Spleen (tissue), 11 donors: ENCODE measurements around the gene JMJD1C. TPM values are rescaled to one million over a fixed set of nuclear protein-coding genes. Genes with fewer than 3 reads are reported as not detected.

Experiments
- DNase-seq: peaks from one replicate; pipeline ENCODE4 v3.0.0-alpha.2; 2020
- H3K27ac ChIP-seq, 8 donors: fragments of 200-600 bp; sonication (generic) in 7 of 8; 1 replicate in 4 of 8; 2 replicates in 4 of 8; pipeline versions ENCODE4 v1.5.0 to v1.8.0; 2016 to 2021; ENCODE audit warnings: inconsistent platforms in 4 of 8, mild to moderate bottlenecking in 4 of 8, moderate library complexity in 1 of 8
- H3K27me3 ChIP-seq, 7 donors: fragments of 200-600 bp; sonication (generic) in 6 of 7; replicated peaks in 1 of 7; 1 replicate in 4 of 7; 2 replicates in 3 of 7; pipeline versions ENCODE4 v1.5.0 to v1.8.0; 2016 to 2021; ENCODE audit warnings: inconsistent platforms in 3 of 7, mild to moderate bottlenecking in 1 of 7
- H3K36me3 ChIP-seq, 6 donors: fragments of 200-600 bp; sonication (generic) in 5 of 6; 1 replicate in 4 of 6; 2 replicates in 2 of 6; pipeline versions ENCODE4 v1.5.0 to v1.8.0; 2016 to 2021; ENCODE audit warnings: inconsistent platforms in 2 of 6
- H3K4me1 ChIP-seq, 6 donors: fragments of 200-600 bp; sonication (generic) in 5 of 6; 1 replicate in 3 of 6; 2 replicates in 3 of 6; pipeline versions ENCODE4 v1.5.0 to v1.8.0; 2016 to 2021; ENCODE audit warnings: inconsistent platforms in 3 of 6
- H3K4me3 ChIP-seq, 8 donors: fragments of 200-600 bp; sonication (generic) in 7 of 8; 1 replicate in 4 of 8; 2 replicates in 4 of 8; pipeline versions ENCODE4 v1.5.0 to v1.8.0; 2016 to 2021; ENCODE audit warnings: inconsistent platforms in 4 of 8, mild to moderate bottlenecking in 4 of 8, moderate library complexity in 2 of 8
- H3K9me3 ChIP-seq, 8 donors: fragments of 200-600 bp; sonication (generic) in 7 of 8; 1 replicate in 4 of 8; 2 replicates in 4 of 8; pipeline versions ENCODE4 v1.5.0 to v1.8.0; 2016 to 2021; ENCODE audit warnings: inconsistent platforms in 4 of 8
- CTCF ChIP-seq, 11 experiments: fragments of 200-600 bp in 7 of 11; fragments of 450-650 bp in 4 of 11; sonication (generic) in 4 of 11; IDR thresholded peaks in 8 of 11; conservative IDR thresholded peaks in 3 of 11; 1 replicate in 7 of 11; 2 replicates in 4 of 11; pipeline versions ENCODE4 v1.4.0 to v1.8.0; 2016 to 2021; ENCODE audit warnings: antibody characterized with exemption in 11 of 11, inconsistent platforms in 4 of 11, mild to moderate bottlenecking in 1 of 11
- POLR2A ChIP-seq, 3 donors: fragments of 450-650 bp; IDR thresholded peaks; one replicate each; pipeline ENCODE4 v1.5.1; 2017; ENCODE audit warnings: antibody characterized with exemption in 3 of 3, mild to moderate bottlenecking in 1 of 3
- POLR2AphosphoS5 ChIP-seq, 3 donors: sonication (generic); formaldehyde crosslinking; IDR thresholded peaks; one replicate each; pipeline ENCODE4 v1.5.1; 2017; ENCODE audit warnings: antibody characterized with exemption in 3 of 3
- WGBS, 5 donors: extraction: QIAGEN DNeasy Blood & Tissue Kit in 3 of 5; methylation state at CpG; one replicate each; pipeline versions ENCODE4 v1.1.5 to v1.1.7; 2013 to 2018; 5-methylcytosine and 5-hydroxymethylcytosine counted together
- intact Hi-C: fragments of 100-400 bp; cut with DNase I; formaldehyde crosslinking; loops from one replicate; pipeline ENCODE4 v1.15.0; 2023; ENCODE audit warnings: low total_unique reads
- polyA plus RNA-seq, 3 donors: library from polyadenylated mRNA; stranded (reverse); fragments of 200-250 nt; gene quantifications; one replicate each; pipeline ENCODE4 v1.2.1, GENCODE V29; 2013
- total RNA-seq, 7 donors: library from RNA; depleted of rRNA in 3 of 7; stranded (reverse); fragments of >200 nt in 3 of 7; fragmentation: NEBNext Ultra II Directional in 4 of 7; extraction: Animal tissue kit (Norgen Biotek cat#: 25700) in 4 of 7; gene quantifications; one replicate each; pipeline versions ENCODE4 v1.1.0 to v1.2.1, GENCODE V29; 2016 to 2021
- donor health status: healthy with polysubstance abuse.
- donor health status: DM: no; HTN: no; CAD: no; lungs with moderate emphysema.
- donor health status: DM: no; HTN: no; CAD: no.
- donor health status: Bipolar disorder and iron deficiency.
- donor health status: healthy.
- donor health status: DM: no; HTN: no; CAD: no.
- donor health status: DM: yes; HTN: yes; CAD: no.

The JMJD1C gene
- total and polyA plus RNA-seq, 10 donors = 54.3 to 272 (median 137) TPM

GRCh38 chr10:63252095-63252762 is 213.5 kb downstream of the JMJD1C start:
- TF ChIP-seq CTCF (IDR thresholded peaks at IDR 0.05 in 8 of 11, conservative IDR thresholded peaks at IDR 0.05 in 3 of 11) = no peak
- no peak for TF ChIP-seq POLR2A (IDR thresholded peaks at IDR 0.05)
- no peak for TF ChIP-seq POLR2AphosphoS5 (IDR thresholded peaks at IDR 0.05)
- Histone ChIP-seq H3K36me3 (peaks cover 0 to 24% (median 0%) of the 10 kb centered on the region in 6 donors), H3K4me1 (peaks cover 25 to 96% (median 59%) of the 10 kb centered on the region in 6 donors), H3K27ac (peak overlapping the region in 1 of 8 donors; percentile 32), H3K4me3 (no peak overlapping the region), H3K9me3 (no peaks in the 10 kb centered on the region), H3K27me3 (no peaks in the 10 kb centered on the region)
- no peak for DNase-seq
- intact Hi-C loops = no loop called here

DNA sequence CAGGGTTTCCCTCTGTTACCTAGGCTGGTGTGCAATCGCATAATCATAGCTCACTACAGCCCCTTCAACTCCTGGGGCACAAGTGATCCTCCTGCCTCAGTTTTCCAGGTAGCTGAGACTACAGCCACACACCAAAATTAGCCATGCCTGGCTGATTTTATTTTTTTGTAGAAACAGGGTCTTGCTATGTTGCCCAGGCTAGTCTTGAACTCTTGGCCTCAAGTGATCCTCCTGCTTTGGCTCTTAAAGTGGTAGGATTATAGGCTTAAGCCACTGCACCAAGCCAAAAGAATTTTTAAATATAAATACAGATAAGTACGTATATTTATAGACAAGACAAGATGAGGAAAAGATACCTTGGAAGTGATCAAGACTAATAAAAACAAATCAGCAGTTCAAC is 215.7 kb downstream of the JMJD1C start:
- Histone ChIP-seq H3K9me3 (peaks cover 0 to 3% (median 0%) of the 10 kb centered on the region in 8 donors), H3K27ac (no peak overlapping the region), H3K27me3 (no peaks in the 10 kb centered on the region), H3K36me3 (peaks cover 0 to 24% (median 0%) of the 10 kb centered on the region in 6 donors), H3K4me1 (peaks cover 3 to 93% (median 40%) of the 10 kb centered on the region in 6 donors), H3K4me3 (no peak overlapping the region)
- intact Hi-C loops = no loop called here
- 89 to 98% (median 96%) methylated on average over 2 of the region's 2 CpGs for WGBS, 5 donors
- no peak for DNase-seq
- no peak for TF ChIP-seq POLR2AphosphoS5 (IDR thresholded peaks at IDR 0.05)
- TF ChIP-seq POLR2A (IDR thresholded peaks at IDR 0.05) = no peak
- no peak for TF ChIP-seq CTCF (IDR thresholded peaks at IDR 0.05 in 8 of 11, conservative IDR thresholded peaks at IDR 0.05 in 3 of 11)

DNA sequence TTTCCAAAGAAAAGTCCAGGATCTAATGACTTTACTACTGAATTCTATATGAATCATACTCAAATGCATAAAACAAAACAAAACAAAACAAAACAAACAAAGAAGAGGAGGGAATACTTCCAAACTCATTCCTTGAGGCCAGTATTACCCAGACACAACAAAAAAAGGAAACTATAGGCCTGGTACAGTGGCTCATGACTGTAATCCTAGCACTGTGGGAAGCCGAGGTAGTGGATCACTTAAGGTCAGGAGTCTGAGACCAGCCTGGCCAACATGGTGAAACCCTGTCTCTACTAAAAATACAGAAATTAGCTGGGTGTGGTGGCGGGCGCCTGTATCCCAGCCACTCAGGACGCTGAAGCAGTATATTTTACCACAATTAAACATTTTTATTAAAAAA is 218.0 kb downstream of the JMJD1C start:
- Histone ChIP-seq H3K4me1 (peaks cover 12 to 93% (median 39%) of the 10 kb centered on the region in 6 donors), H3K27me3 (no peaks in the 10 kb centered on the region), H3K27ac (no peak overlapping the region), H3K4me3 (no peak overlapping the region), H3K36me3 (peaks cover 0 to 24% (median 0%) of the 10 kb centered on the region in 6 donors), H3K9me3 (peaks cover 0 to 3% (median 0%) of the 10 kb centered on the region in 8 donors)
- WGBS, 5 donors = 93 to 98% (median 96%) methylated on average over 4 of the region's 4 CpGs
- TF ChIP-seq POLR2AphosphoS5 (IDR thresholded peaks at IDR 0.05) = no peak
- TF ChIP-seq CTCF (IDR thresholded peaks at IDR 0.05 in 8 of 11, conservative IDR thresholded peaks at IDR 0.05 in 3 of 11) = no peak
- no peak for DNase-seq
- intact Hi-C loops = no loop called here

- intact Hi-C loops = no loop called here
- peaks cover 0 to 3% (median 0%) of the 10 kb centered on the region in 8 donors for H3K9me3 ChIP-seq
- peaks cover 0 to 24% (median 0%) of the 10 kb centered on the region in 6 donors for H3K36me3 ChIP-seq
- H3K4me3 ChIP-seq = no peak overlapping the region
- 93 to 97% (median 96%) methylated on average over 3 of the region's 3 CpGs for WGBS, 5 donors
- H3K4me1 ChIP-seq = peaks cover 26 to 93% (median 44%) of the 10 kb centered on the region in 6 donors
- H3K27ac ChIP-seq = no peak overlapping the region
- no peak for DNase-seq
- no peak for TF ChIP-seq POLR2A (IDR thresholded peaks at IDR 0.05)
- no peak for TF ChIP-seq CTCF (IDR thresholded peaks at IDR 0.05 in 8 of 11, conservative IDR thresholded peaks at IDR 0.05 in 3 of 11)
- TF ChIP-seq POLR2AphosphoS5 (IDR thresholded peaks at IDR 0.05) = no peak
- H3K27me3 ChIP-seq = no peaks in the 10 kb centered on the region
Measured at GRCh38 chr10:63246356-63246755, 219.4 kb downstream of the JMJD1C start.
